Cardiac septum (tissue), 1 donor: ENCODE results near the gene REG4. TPM values are rescaled to one million over a fixed set of nuclear protein-coding genes. Genes with fewer than 3 reads are reported as not detected.

Experiments used
- DNase-seq: peaks from one replicate; pipeline ENCODE4 v3.0.0-alpha.2; 2020; ENCODE audit warnings: low spot score
- intact Hi-C: fragments of 100-400 bp; cut with DNase I; formaldehyde crosslinking; loops from one replicate; pipeline ENCODE4 v1.14.0; 2022
- total RNA-seq: library from RNA; stranded (reverse); fragmentation: NEBNext Ultra II Directional; extraction: Animal tissue kit (Norgen Biotek cat#: 25700); gene quantifications from one replicate; pipeline ENCODE4 v1.2.1, GENCODE V29; 2021
- donor health status: DM: no; HTN: no; CAD: no.

The REG4 gene
- total RNA-seq, 1 donor from 2014 or later, result not detected

- DNase-seq, result no peak
- intact Hi-C loops, result no loop called here
Measured at GRCh38 chr1:119752592-119752991, 58.7 kb downstream of the REG4 start.

DNA sequence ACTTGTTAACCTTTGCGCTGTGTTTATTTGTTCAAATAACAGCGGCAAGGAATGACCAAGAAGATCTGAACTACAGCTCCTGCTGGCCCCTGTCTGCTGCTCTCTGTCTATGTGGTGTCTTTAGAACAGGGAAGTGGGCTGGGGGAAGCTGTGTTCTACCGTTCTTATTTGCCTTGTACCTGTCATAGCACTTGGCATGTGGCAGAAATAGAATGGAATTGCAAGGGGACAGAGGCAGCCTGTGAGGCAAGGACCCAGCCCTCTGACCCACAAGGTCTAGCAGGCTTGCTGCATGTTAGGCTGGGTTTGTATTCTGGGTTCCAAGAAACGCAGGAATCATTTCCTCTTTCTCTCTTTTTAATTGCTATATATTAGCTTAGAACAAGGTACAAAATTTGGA, 63.2 kb downstream of the REG4 start:
- intact Hi-C loops, result no loop called here

GRCh38 chr1:119747451-119747850, 63.8 kb downstream of the REG4 start:
- no peak for DNase-seq
- intact Hi-C loops, result no loop called here

More for the DNA sequence above, 63.2 kb downstream of the REG4 start:
- DNase-seq, result no peak

DNA sequence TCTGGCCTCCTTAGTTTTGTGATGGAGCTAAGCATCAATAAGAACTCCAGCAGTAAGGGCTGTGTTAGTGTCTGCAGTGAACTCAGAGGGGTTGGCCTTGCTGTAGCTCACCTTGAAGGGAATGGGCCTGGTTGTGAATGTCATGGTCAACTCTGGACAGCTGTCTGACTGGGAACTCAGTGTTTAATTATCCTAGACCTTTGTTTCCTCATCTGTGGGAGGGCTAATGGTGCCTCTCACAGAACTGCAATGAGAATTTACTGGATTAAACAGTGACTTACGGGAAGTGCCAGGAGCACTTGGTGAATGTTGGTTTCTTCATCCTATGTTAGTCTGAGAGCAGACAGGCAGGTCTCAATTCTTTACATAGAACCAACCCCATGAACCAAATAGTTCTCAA, 66.2 kb downstream of the REG4 start:
- intact Hi-C loops, result loop anchor here (2.0 kb wide), 1 partner anchor 64 kb away; no protein-coding TSS in a partner anchor
- no peak for DNase-seq

DNA sequence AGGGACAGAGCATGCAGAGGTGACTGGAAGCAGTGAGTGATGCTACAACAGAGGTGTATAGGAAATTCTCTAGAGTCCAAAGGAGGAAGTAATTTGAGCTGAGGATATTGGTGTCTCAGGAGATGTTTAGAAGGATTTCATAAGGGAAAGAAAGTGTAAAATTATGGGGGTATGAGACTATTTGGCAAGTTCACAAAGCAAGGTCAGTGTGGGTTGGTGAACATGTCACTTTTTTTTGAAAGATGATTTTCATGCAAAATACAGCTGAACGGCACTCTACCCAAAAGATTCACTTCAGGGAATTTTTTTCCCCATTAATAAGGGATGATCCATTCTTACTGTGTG, 66.7 kb downstream of the REG4 start:
- DNase-seq, result no peak
- intact Hi-C loops, result loop anchor here (2.0 to 5.0 kb wide), 2 partner anchors 64 to 132 kb away; no protein-coding TSS in a partner anchor

Other genes starting within 250 kb of the REG4 start
- gene ZNF697, start 163.2 kb downstream of the REG4 start, total RNA-seq, result 15.1 TPM
- gene PHGDH, start 99.5 kb downstream of the REG4 start, total RNA-seq, result 7.4 TPM
- gene HMGCS2, start 42.6 kb downstream of the REG4 start, total RNA-seq, result 0.38 TPM
- 0.11 TPM for gene ADAM30, start 85.1 kb upstream of the REG4 start, total RNA-seq